Ishikawa (cell line): ENCODE measurements around the gene CCDC38.

Source experiments
- CEBPB ChIP-seq: IDR thresholded peaks from 2 replicates; pipeline ENCODE4 v1.6.1; 2012
- CREB1 ChIP-seq: IDR thresholded peaks from 2 replicates; pipeline ENCODE4 v1.6.1; 2012; ENCODE audit warnings: low read depth
- EP300 ChIP-seq: IDR thresholded peaks from 2 replicates; pipeline ENCODE4 v1.6.1; 2012; ENCODE audit warnings: borderline replicate concordance
- FOXM1 ChIP-seq: IDR thresholded peaks from 2 replicates; pipeline ENCODE4 v1.6.1; 2012; ENCODE audit warnings: low read depth, borderline replicate concordance
- MAX ChIP-seq: IDR thresholded peaks from 2 replicates; pipeline ENCODE4 v1.6.1; 2012
- NFIC ChIP-seq: IDR thresholded peaks from 2 replicates; pipeline ENCODE4 v1.6.1; 2012
- RAD21 ChIP-seq: IDR thresholded peaks from 2 replicates; pipeline ENCODE4 v1.6.1; 2012; ENCODE audit warnings: low read depth
- REST ChIP-seq: IDR thresholded peaks from 2 replicates; pipeline ENCODE4 v1.6.1; 2012; ENCODE audit warnings: low read depth, mild to moderate bottlenecking
- TAF1 ChIP-seq: IDR thresholded peaks from 2 replicates; pipeline ENCODE4 v1.6.1; 2012; ENCODE audit warnings: low read depth, mild to moderate bottlenecking
- TCF12 ChIP-seq: IDR thresholded peaks from 2 replicates; pipeline ENCODE4 v1.6.1; 2012; ENCODE audit warnings: low read depth
- TEAD4 ChIP-seq: IDR thresholded peaks from 2 replicates; pipeline ENCODE4 v1.6.1; 2012
- USF1 ChIP-seq: IDR thresholded peaks from 2 replicates; pipeline ENCODE4 v1.6.1; 2012
- ZBTB7A ChIP-seq: IDR thresholded peaks from 2 replicates; pipeline ENCODE4 v1.6.1; 2012; ENCODE audit warnings: low read depth

GRCh38 chr12:95852133-95852532 lies 90.3 kb downstream of the CCDC38 start:
- TF ChIP-seq TCF12: no peak
- TF ChIP-seq RAD21: no peak
- no peak for TF ChIP-seq CREB1
- no peak for TF ChIP-seq TEAD4
- TF ChIP-seq ZBTB7A: no peak
- no peak for TF ChIP-seq EP300
- TF ChIP-seq REST: no peak
- no peak for TF ChIP-seq TAF1
- TF ChIP-seq CEBPB: no peak
- TF ChIP-seq FOXM1: no peak
- no peak for TF ChIP-seq MAX
- no peak for TF ChIP-seq USF1
- TF ChIP-seq NFIC: no peak
